Measurements from ENCODE around the gene GLYAT.

DNA sequence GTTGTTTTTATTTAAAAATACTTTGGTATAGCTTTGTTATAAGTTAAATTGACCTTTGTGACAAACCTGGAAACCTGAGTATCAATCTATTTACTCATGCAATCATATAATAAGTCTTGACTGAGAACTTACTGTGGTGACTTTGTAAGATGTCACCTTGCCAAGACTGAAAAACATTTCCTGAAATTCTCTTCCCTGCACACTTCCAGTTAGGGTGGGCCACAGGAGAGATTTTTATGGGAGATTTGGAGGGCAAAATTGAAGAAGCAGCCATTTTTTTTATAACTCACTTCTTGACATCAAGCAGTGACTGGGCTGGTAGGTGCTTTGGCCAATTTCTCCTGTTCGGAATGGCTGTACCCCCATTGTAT, 31.4 kb upstream of the GLYAT start:
- TF ChIP-seq, protein P1, sequence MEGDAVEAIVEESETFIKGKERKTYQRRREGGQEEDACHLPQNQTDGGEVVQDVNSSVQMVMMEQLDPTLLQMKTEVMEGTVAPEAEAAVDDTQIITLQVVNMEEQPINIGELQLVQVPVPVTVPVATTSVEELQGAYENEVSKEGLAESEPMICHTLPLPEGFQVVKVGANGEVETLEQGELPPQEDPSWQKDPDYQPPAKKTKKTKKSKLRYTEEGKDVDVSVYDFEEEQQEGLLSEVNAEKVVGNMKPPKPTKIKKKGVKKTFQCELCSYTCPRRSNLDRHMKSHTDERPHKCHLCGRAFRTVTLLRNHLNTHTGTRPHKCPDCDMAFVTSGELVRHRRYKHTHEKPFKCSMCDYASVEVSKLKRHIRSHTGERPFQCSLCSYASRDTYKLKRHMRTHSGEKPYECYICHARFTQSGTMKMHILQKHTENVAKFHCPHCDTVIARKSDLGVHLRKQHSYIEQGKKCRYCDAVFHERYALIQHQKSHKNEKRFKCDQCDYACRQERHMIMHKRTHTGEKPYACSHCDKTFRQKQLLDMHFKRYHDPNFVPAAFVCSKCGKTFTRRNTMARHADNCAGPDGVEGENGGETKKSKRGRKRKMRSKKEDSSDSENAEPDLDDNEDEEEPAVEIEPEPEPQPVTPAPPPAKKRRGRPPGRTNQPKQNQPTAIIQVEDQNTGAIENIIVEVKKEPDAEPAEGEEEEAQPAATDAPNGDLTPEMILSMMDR (conservative IDR thresholded peaks at IDR 0.05; ENCODE audit: low read depth in 2 of 2), result no peak
- TF ChIP-seq JUNB (IDR thresholded peaks at IDR 0.05; ENCODE audit: unreplicated experiment), result no peak
- TF ChIP-seq EZH2 (IDR thresholded peaks at IDR 0.05; ENCODE audit: low read depth, unreplicated experiment), result no peak
- TF ChIP-seq CREB1 (CRISPR knock-in tag; IDR thresholded peaks at IDR 0.05; ENCODE audit: low read depth), result no peak
- no peak for TF ChIP-seq EZH2phosphoT487 (IDR thresholded peaks at IDR 0.05; ENCODE audit: unreplicated experiment)

Data from GM23338 (cell line).